H9 (cell line): ENCODE data around the gene PTPRN2. TPM values are rescaled to one million over a fixed set of nuclear protein-coding genes. Genes with fewer than 3 reads are reported as not detected.

Experiments
- DNase-seq: peaks from one replicate; pipeline ENCODE4 v3.0.0-alpha.2; 2017
- H2AFZ ChIP-seq: one replicate; pipeline ENCODE4 v1.6.1; 2013; ENCODE audit warnings: mild to moderate bottlenecking, low read length, control low read depth, moderate library complexity
- H2AK5ac ChIP-seq: 2 replicates; pipeline ENCODE4 v1.6.1; 2013; ENCODE audit warnings: low read length, control low read depth, mixed read lengths; ENCODE audit not compliant: insufficient read length
- H2BK120ac ChIP-seq: one replicate; pipeline ENCODE4 v1.6.1; 2013; ENCODE audit warnings: low read depth, mild to moderate bottlenecking, low read length, control low read depth, inconsistent platforms; ENCODE audit not compliant: poor library complexity, severe bottlenecking
- H2BK12ac ChIP-seq: 2 replicates; pipeline ENCODE4 v1.6.1; 2013; ENCODE audit warnings: low read length, control low read depth, mixed read lengths, low read depth; ENCODE audit not compliant: insufficient read length
- H2BK15ac ChIP-seq: 2 replicates; pipeline ENCODE4 v1.6.1; 2013; ENCODE audit warnings: low read depth, low read length, control low read depth
- H2BK20ac ChIP-seq: one replicate; pipeline ENCODE4 v1.6.1; 2013; ENCODE audit warnings: low read depth, mild to moderate bottlenecking, low read length, control low read depth, inconsistent platforms; ENCODE audit not compliant: poor library complexity, severe bottlenecking
- H2BK5ac ChIP-seq: 2 replicates; pipeline ENCODE4 v1.6.1; 2013; ENCODE audit warnings: low read length, control low read depth, mixed read lengths; ENCODE audit not compliant: insufficient read length
- H3K14ac ChIP-seq: 2 replicates; pipeline ENCODE4 v1.6.1; 2013; ENCODE audit warnings: low read length, control low read depth; ENCODE audit not compliant: insufficient read depth
- H3K18ac ChIP-seq: 2 replicates; pipeline ENCODE4 v1.6.1; 2013; ENCODE audit warnings: low read depth, mild to moderate bottlenecking, mixed read lengths, low read length, control low read depth; ENCODE audit not compliant: insufficient read length
- H3K23ac ChIP-seq: 2 replicates; pipeline ENCODE4 v1.6.1; 2013; ENCODE audit warnings: low read length, control low read depth, mixed read lengths, low read depth; ENCODE audit not compliant: insufficient read length
- H3K23me2 ChIP-seq: 2 replicates; pipeline ENCODE4 v1.6.1; 2013; ENCODE audit warnings: low read depth, mild to moderate bottlenecking, mixed read lengths, low read length, control low read depth; ENCODE audit not compliant: insufficient read length, poor library complexity, severe bottlenecking
- H3K27ac ChIP-seq: 2 replicates; pipeline ENCODE4 v1.5.1; 2013; ENCODE audit warnings: low read length, control low read depth, mixed read lengths, low read depth; ENCODE audit not compliant: insufficient read length
- H3K27me3 ChIP-seq: 2 replicates; pipeline ENCODE4 v1.6.1; 2013; ENCODE audit warnings: low read length, control low read depth, inconsistent platforms; ENCODE audit not compliant: insufficient read depth
- H3K4ac ChIP-seq: 2 replicates; pipeline ENCODE4 v1.6.1; 2013; ENCODE audit warnings: low read depth, mild to moderate bottlenecking, control low read depth, inconsistent platforms, low read length, moderate library complexity
- H3K4me1 ChIP-seq: 2 replicates; pipeline ENCODE4 v1.6.1; 2013; ENCODE audit warnings: low read length, control low read depth, inconsistent platforms; ENCODE audit not compliant: insufficient read depth
- H3K4me2 ChIP-seq: 2 replicates; pipeline ENCODE4 v1.6.1; 2013; ENCODE audit warnings: low read length, control low read depth, mixed read lengths; ENCODE audit not compliant: insufficient read length, insufficient read depth
- H3K56ac ChIP-seq: 2 replicates; pipeline ENCODE4 v1.6.1; 2013; ENCODE audit warnings: low read depth, mild to moderate bottlenecking, mixed read lengths, low read length, control low read depth; ENCODE audit not compliant: insufficient read length
- H3K79me1 ChIP-seq: 2 replicates; pipeline ENCODE4 v1.6.1; 2013; ENCODE audit warnings: low read depth, mild to moderate bottlenecking, moderate library complexity, low read length, control low read depth, inconsistent platforms; ENCODE audit not compliant: insufficient read depth, poor library complexity, severe bottlenecking
- H3K79me2 ChIP-seq: 2 replicates; pipeline ENCODE4 v1.6.1; 2013; ENCODE audit warnings: low read length, control low read depth, inconsistent platforms; ENCODE audit not compliant: insufficient read depth
- H3K9ac ChIP-seq: 2 replicates; pipeline ENCODE4 v1.6.1; 2013; ENCODE audit warnings: low read length, control low read depth, mixed read lengths; ENCODE audit not compliant: insufficient read length; ENCODE audit errors: extremely low read depth
- H3K9me3 ChIP-seq: one replicate; pipeline ENCODE4 v1.6.1; 2013; ENCODE audit warnings: low read depth, low read length, inconsistent platforms; ENCODE audit not compliant: control insufficient read depth
- H3T11ph ChIP-seq: one replicate; pipeline ENCODE4 v1.6.1; 2013; ENCODE audit warnings: mild to moderate bottlenecking, low read length, control low read depth, inconsistent platforms
- H4K20me1 ChIP-seq: one replicate; pipeline ENCODE4 v1.6.1; 2013; ENCODE audit not compliant: control insufficient read depth, insufficient read length, insufficient read depth
- H4K5ac ChIP-seq: 2 replicates; pipeline ENCODE4 v1.6.1; 2013; ENCODE audit warnings: low read depth, mild to moderate bottlenecking, mixed read lengths, low read length, control low read depth; ENCODE audit not compliant: insufficient read length
- H4K8ac ChIP-seq: replicated peaks from 2 replicates; pipeline ENCODE4 v1.6.1; 2013; ENCODE audit warnings: low read length, control low read depth, mixed read lengths, low read depth; ENCODE audit not compliant: insufficient read length
- H4K91ac ChIP-seq: 2 replicates; pipeline ENCODE4 v1.6.1; 2013; ENCODE audit warnings: low read depth, mild to moderate bottlenecking, moderate library complexity, mixed read lengths, low read length, control low read depth; ENCODE audit not compliant: insufficient read length
- H3K27ac Mint-ChIP-seq, 3 experiments: 2 replicates in 2 of 3; 3 replicates in 1 of 3; pipeline ENCODE4 v1.8.0; 2020 to 2021; ENCODE audit warnings: mixed read lengths in 3 of 3, mild to moderate bottlenecking in 1 of 3, moderate library complexity in 1 of 3
- H3K27me3 Mint-ChIP-seq: 2 replicates; pipeline ENCODE4 v1.8.0; 2021; ENCODE audit warnings: low read depth, mild to moderate bottlenecking, moderate library complexity, mixed read lengths
- H3K36me3 Mint-ChIP-seq, 3 experiments: 2 replicates in 2 of 3; 3 replicates in 1 of 3; pipeline ENCODE4 v1.8.0; 2020 to 2021; ENCODE audit warnings: low read depth in 3 of 3, mixed read lengths in 3 of 3; ENCODE audit not compliant: insufficient read depth in 1 of 3
- H3K4me1 Mint-ChIP-seq, 2 experiments: 2 replicates each; pipeline ENCODE4 v1.8.0; 2020; ENCODE audit warnings: mixed read lengths in 2 of 2
- H3K4me3 Mint-ChIP-seq, 2 experiments: 2 replicates in 1 of 2; 3 replicates in 1 of 2; pipeline ENCODE4 v1.8.0; 2020 to 2021; ENCODE audit warnings: mild to moderate bottlenecking in 2 of 2, mixed read lengths in 2 of 2, moderate library complexity in 1 of 2
- H3K9me3 Mint-ChIP-seq, 2 experiments: 2 replicates in 1 of 2; 3 replicates in 1 of 2; pipeline ENCODE4 v1.8.0; 2020; ENCODE audit warnings: mild to moderate bottlenecking in 2 of 2, mixed read lengths in 2 of 2, moderate library complexity in 1 of 2
- WGBS: extraction: QIAGEN DNeasy Blood & Tissue Kit; methylation state at CpG from one replicate; pipeline ENCODE4 v1.1.7; 2013; ENCODE audit warnings: missing lambda C conversion rate, low lambda C conversion rate, mixed read lengths; ENCODE audit not compliant: insufficient read length; ENCODE audit errors: extremely low coverage; 5-methylcytosine and 5-hydroxymethylcytosine counted together
- total RNA-seq: library from RNA; stranded (reverse); gene quantifications from 2 replicates; pipeline ENCODE4 v1.2.1, GENCODE V29; 2021
- TF ChIP-seq, protein P1 (sequence below): fragments of 200-600 bp; sonication (generic); conservative IDR thresholded peaks from 3 replicates; pipeline ENCODE4 v1.8.0; 2021; ENCODE audit warnings: antibody characterized with exemption, mild to moderate bottlenecking

Gene PTPRN2
- total RNA-seq, 1 experiment from 2014 or later: 5.2 TPM

DNA sequence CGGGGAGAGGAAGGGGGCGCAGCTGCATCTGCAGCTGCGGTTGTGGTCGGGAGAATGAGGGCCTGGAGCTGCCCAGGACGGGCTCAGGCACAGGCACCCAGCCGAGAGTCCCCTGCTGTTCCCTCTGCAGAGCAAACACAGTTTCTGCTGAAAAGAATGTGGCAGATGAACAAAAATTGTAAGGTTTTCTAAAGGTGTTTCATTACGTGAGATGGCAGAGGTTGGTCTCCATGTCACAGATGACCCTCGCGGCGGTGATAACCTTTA, 794.6 kb downstream of the PTPRN2 start:
- TF ChIP-seq, protein P1, sequence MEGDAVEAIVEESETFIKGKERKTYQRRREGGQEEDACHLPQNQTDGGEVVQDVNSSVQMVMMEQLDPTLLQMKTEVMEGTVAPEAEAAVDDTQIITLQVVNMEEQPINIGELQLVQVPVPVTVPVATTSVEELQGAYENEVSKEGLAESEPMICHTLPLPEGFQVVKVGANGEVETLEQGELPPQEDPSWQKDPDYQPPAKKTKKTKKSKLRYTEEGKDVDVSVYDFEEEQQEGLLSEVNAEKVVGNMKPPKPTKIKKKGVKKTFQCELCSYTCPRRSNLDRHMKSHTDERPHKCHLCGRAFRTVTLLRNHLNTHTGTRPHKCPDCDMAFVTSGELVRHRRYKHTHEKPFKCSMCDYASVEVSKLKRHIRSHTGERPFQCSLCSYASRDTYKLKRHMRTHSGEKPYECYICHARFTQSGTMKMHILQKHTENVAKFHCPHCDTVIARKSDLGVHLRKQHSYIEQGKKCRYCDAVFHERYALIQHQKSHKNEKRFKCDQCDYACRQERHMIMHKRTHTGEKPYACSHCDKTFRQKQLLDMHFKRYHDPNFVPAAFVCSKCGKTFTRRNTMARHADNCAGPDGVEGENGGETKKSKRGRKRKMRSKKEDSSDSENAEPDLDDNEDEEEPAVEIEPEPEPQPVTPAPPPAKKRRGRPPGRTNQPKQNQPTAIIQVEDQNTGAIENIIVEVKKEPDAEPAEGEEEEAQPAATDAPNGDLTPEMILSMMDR: peak; percentile 38; the same call in 2 of the 3 replicates
- H4K20me1 ChIP-seq: no peaks in the 10 kb centered on the region
- DNase-seq: no peak
- no peak overlapping the region for H2AFZ ChIP-seq
- H3K9me3 Mint-ChIP-seq: no peaks in the 10 kb centered on the region
- no peaks in the 10 kb centered on the region; the same call in 1 of the 2 replicates for H3K27me3 ChIP-seq
- H3K23ac ChIP-seq: no peak overlapping the region
- no peaks in the 10 kb centered on the region for H3K23me2 ChIP-seq
- H3K9ac ChIP-seq: no peak overlapping the region
- no peak overlapping the region for H3K4me2 ChIP-seq
- H4K8ac ChIP-seq: no peak overlapping the region
- H3K79me1 ChIP-seq: no peaks in the 10 kb centered on the region
- no peak overlapping the region for H2BK120ac ChIP-seq
- peaks cover 6% of the 10 kb centered on the region for H3K27me3 Mint-ChIP-seq
- no CpG with 5 or more reads among the region's 10 CpGs for WGBS
- H3K27ac Mint-ChIP-seq: no peak overlapping the region; a peak in 1 of 7 replicates
- H3K14ac ChIP-seq: no peak overlapping the region
- no peak overlapping the region for H2BK5ac ChIP-seq
- no peak overlapping the region for H2AK5ac ChIP-seq
- no peak overlapping the region for H3K4me3 Mint-ChIP-seq
- no peak overlapping the region for H3K27ac ChIP-seq
- no peak overlapping the region for H4K5ac ChIP-seq
- H3K18ac ChIP-seq: no peak overlapping the region
- H3K79me2 ChIP-seq: no peaks in the 10 kb centered on the region
- H4K91ac ChIP-seq: no peak overlapping the region
- no peak overlapping the region for H2BK15ac ChIP-seq
- H3K4ac ChIP-seq: no peak overlapping the region
- H3K4me1 ChIP-seq: peaks cover 6% of the 10 kb centered on the region; the same call in 1 of the 2 replicates
- no peak overlapping the region for H2BK12ac ChIP-seq
- H3K56ac ChIP-seq: no peak overlapping the region
- peaks cover 0 to 10% (median 0%) of the 10 kb centered on the region in 3 experiments; a peak in 3 of 7 replicates for H3K36me3 Mint-ChIP-seq
- H2BK20ac ChIP-seq: no peak overlapping the region
- H3T11ph ChIP-seq: no peak overlapping the region
- H3K4me1 Mint-ChIP-seq: peaks cover 41 to 47% of the 10 kb centered on the region in 2 experiments
- H3K9me3 ChIP-seq: no peaks in the 10 kb centered on the region
